RWPE2 (cell line): ENCODE measurements around the gene TNPO1.
"Not testable (repeated sequence)": the region's sequence is repeated elsewhere in the genome, so short reads cannot be mapped to it uniquely, and the experiment has no call there.

Source experiments
- ATAC-seq: fragments of 200-7000 bp; cut with Tn5 transposase; 3 replicates; pipeline ENCODE4 v1.9.1; 2021; ENCODE audit warnings: low read depth
- DNase-seq: peaks from one replicate; pipeline ENCODE4 v3.0.0-alpha.2; 2020; ENCODE audit warnings: low spot score
- H3K27ac ChIP-seq: fragments of 450-650 bp; 2 replicates; pipeline ENCODE4 v1.5.1; 2017; ENCODE audit warnings: mild to moderate bottlenecking; ENCODE audit not compliant: poor library complexity, severe bottlenecking
- H3K27me3 ChIP-seq: fragments of 250-450 bp; sonication (Bioruptor Pico); 2 replicates; pipeline ENCODE4 v1.5.1; 2021; ENCODE audit warnings: mild to moderate bottlenecking, moderate library complexity; ENCODE audit not compliant: insufficient read depth, poor library complexity, severe bottlenecking
- H3K36me3 ChIP-seq: fragments of 250-450 bp; sonication (Bioruptor Pico); 2 replicates; pipeline ENCODE4 v1.5.1; 2020; ENCODE audit warnings: low read depth, mild to moderate bottlenecking, moderate library complexity
- H3K4me1 ChIP-seq: fragments of 250-450 bp; sonication (Bioruptor Pico); 2 replicates; pipeline ENCODE4 v1.5.1; 2021; ENCODE audit warnings: mild to moderate bottlenecking, moderate library complexity; ENCODE audit not compliant: insufficient read depth, poor library complexity, severe bottlenecking
- H3K4me3 ChIP-seq: fragments of 250-450 bp; sonication (Bioruptor Pico); 2 replicates; pipeline ENCODE4 v1.5.1; 2021; ENCODE audit warnings: mild to moderate bottlenecking, moderate library complexity; ENCODE audit not compliant: severe bottlenecking
- H3K9me3 ChIP-seq: fragments of 250-450 bp; sonication (Bioruptor Pico); 2 replicates; pipeline ENCODE4 v1.5.1; 2021; ENCODE audit warnings: mild to moderate bottlenecking, moderate library complexity; ENCODE audit not compliant: severe bottlenecking
- CTCF ChIP-seq: fragments of 450-650 bp; IDR thresholded peaks from one replicate; pipeline ENCODE4 v1.5.1; 2017; ENCODE audit warnings: mild to moderate bottlenecking, moderate library complexity; ENCODE audit not compliant: poor library complexity, severe bottlenecking

TNPO1 gene

GRCh38 chr5:72922422-72922821 lies 106.0 kb downstream of the TNPO1 start:
- no peaks in the 10 kb centered on the region for H3K9me3 ChIP-seq
- ATAC-seq (no peak), DNase-seq (no peak)
- H3K4me3 ChIP-seq = no peak overlapping the region
- no peaks in the 10 kb centered on the region for H3K4me1 ChIP-seq
- TF ChIP-seq CTCF = no peak
- no peaks in the 10 kb centered on the region for H3K27me3 ChIP-seq
- H3K27ac ChIP-seq = no peak overlapping the region
- H3K36me3 ChIP-seq = no peaks in the 10 kb centered on the region

GRCh38 chr5:72925336-72926010 lies 109.0 kb downstream of the TNPO1 start:
- DNase-seq (no peak), ATAC-seq (no peak)
- no peaks in the 10 kb centered on the region for H3K9me3 ChIP-seq
- no peak overlapping the region for H3K4me3 ChIP-seq
- TF ChIP-seq CTCF = no peak
- H3K27me3 ChIP-seq = no peaks in the 10 kb centered on the region
- H3K4me1 ChIP-seq = no peaks in the 10 kb centered on the region
- no peaks in the 10 kb centered on the region for H3K36me3 ChIP-seq
- H3K27ac ChIP-seq = no peak overlapping the region

- H3K27ac ChIP-seq, H3K4me1 ChIP-seq, ATAC-seq, DNase-seq, H3K4me3 ChIP-seq, H3K27me3 ChIP-seq, H3K9me3 ChIP-seq, H3K36me3 ChIP-seq: not testable (repeated sequence)
Observed at GRCh38 chr5:72932686-72933085, 116.2 kb downstream of the TNPO1 start.

- not testable (repeated sequence) for ATAC-seq, H3K4me3 ChIP-seq, H3K27me3 ChIP-seq, H3K27ac ChIP-seq, H3K4me1 ChIP-seq, H3K36me3 ChIP-seq, DNase-seq, H3K9me3 ChIP-seq
Observed at GRCh38 chr5:72934953-72935725, 118.7 kb downstream of the TNPO1 start.

GRCh38 chr5:72936893-72937292 lies 120.4 kb downstream of the TNPO1 start:
- no peaks in the 10 kb centered on the region for H3K9me3 ChIP-seq
- ATAC-seq (no peak), DNase-seq (no peak)
- no peaks in the 10 kb centered on the region for H3K27me3 ChIP-seq
- no peaks in the 10 kb centered on the region for H3K36me3 ChIP-seq
- no peaks in the 10 kb centered on the region for H3K4me1 ChIP-seq
- H3K27ac ChIP-seq = no peak overlapping the region
- H3K4me3 ChIP-seq = no peak overlapping the region
- no peak for TF ChIP-seq CTCF
